HEK293 (cell line): ENCODE data around the gene RSL24D1.

Experiments used
- CTCF ChIA-PET: fragments of 350-600 bp; formaldehyde crosslinking; extraction: SDS; loops from one replicate; lab custom pipeline; 2021; ENCODE audit warnings: antibody characterized with exemption; lab: Yijun Ruan, JAX
- POLR2A ChIA-PET: fragments of 300-600 bp; formaldehyde crosslinking; extraction: SDS; loops from one replicate; lab custom pipeline; 2020; ENCODE audit warnings: antibody characterized with exemption, inconsistent platforms; lab: Yijun Ruan, JAX
- H3K27ac ChIP-seq: fragments of 200-500 bp; sonication (Bioruptor generic); 2 replicates; pipeline ENCODE4 v1.5.1; 2014; ENCODE audit warnings: low read depth, low read length, control low read depth, inconsistent platforms; ENCODE audit errors: extremely low read depth
- H3K36me3 ChIP-seq, 2 experiments: fragments of 200-500 bp in 1 of 2; sonication (Bioruptor generic) in 1 of 2; 1 replicate in 1 of 2; 2 replicates in 1 of 2; pipeline ENCODE4 v1.5.1; 2014 to 2017; ENCODE audit warnings: inconsistent platforms in 2 of 2, low read length in 2 of 2; ENCODE audit not compliant: control insufficient read depth in 2 of 2, insufficient read depth in 1 of 2
- H3K4me1 ChIP-seq: fragments of 200-500 bp; sonication (Bioruptor generic); 2 replicates; pipeline ENCODE4 v1.5.1; 2014; ENCODE audit warnings: mild to moderate bottlenecking, low read length, inconsistent platforms; ENCODE audit not compliant: control insufficient read depth, insufficient read depth
- H3K4me3 ChIP-seq: 2 replicates; pipeline ENCODE4 v1.5.1; 2011; ENCODE audit warnings: low read depth, mild to moderate bottlenecking, control low read depth, low read length, moderate library complexity
- H3K9me3 ChIP-seq: fragments of 200-500 bp; sonication (Bioruptor generic); 2 replicates; pipeline ENCODE4 v1.5.1; 2014; ENCODE audit warnings: low read depth, low read length, inconsistent platforms; ENCODE audit not compliant: control insufficient read depth, insufficient read depth
- CTCF ChIP-seq: fragments of 450-650 bp; formaldehyde crosslinking; IDR thresholded peaks from 2 replicates; pipeline ENCODE4 v1.5.1; 2016; ENCODE audit warnings: missing biosample characterization, missing genetic modification characterization
- FEZF1 ChIP-seq: fragments of 450-650 bp; formaldehyde crosslinking; IDR thresholded peaks from 2 replicates; pipeline ENCODE4 v1.5.1; 2016; ENCODE audit warnings: missing biosample characterization, missing genetic modification characterization
- HOXA7 ChIP-seq: sonication (generic); formaldehyde crosslinking; IDR thresholded peaks from 2 replicates; pipeline ENCODE4 v1.8.1; 2022; ENCODE audit warnings: missing genetic modification reagents, borderline replicate concordance
- OVOL3 ChIP-seq: fragments of 450-650 bp; formaldehyde crosslinking; IDR thresholded peaks from 2 replicates; pipeline ENCODE4 v1.5.1; 2016; ENCODE audit warnings: missing biosample characterization, missing genetic modification characterization
- SP3 ChIP-seq: fragments of 450-650 bp; formaldehyde crosslinking; IDR thresholded peaks from 2 replicates; pipeline ENCODE4 v1.5.1; 2016; ENCODE audit warnings: missing biosample characterization, missing genetic modification characterization
- TRIM28 ChIP-seq: IDR thresholded peaks from 2 replicates; pipeline ENCODE4 v1.6.1; 2011; ENCODE audit warnings: low read length, control low read depth, borderline replicate concordance
- WT1 ChIP-seq: fragments of 450-650 bp; formaldehyde crosslinking; IDR thresholded peaks from 2 replicates; pipeline ENCODE4 v1.5.1; 2016; ENCODE audit warnings: missing biosample characterization, missing genetic modification characterization
- ZBTB20 ChIP-seq: fragments of 450-650 bp; formaldehyde crosslinking; IDR thresholded peaks from 2 replicates; pipeline ENCODE4 v1.5.1; 2016; ENCODE audit warnings: missing biosample characterization, missing genetic modification characterization
- ZNF121 ChIP-seq: fragments of 450-650 bp; formaldehyde crosslinking; IDR thresholded peaks from 2 replicates; pipeline ENCODE4 v1.5.1; 2016; ENCODE audit warnings: missing biosample characterization, missing genetic modification characterization
- ZNF174 ChIP-seq: fragments of 450-650 bp; formaldehyde crosslinking; IDR thresholded peaks from 2 replicates; pipeline ENCODE4 v1.5.0; 2017; ENCODE audit warnings: missing biosample characterization, mild to moderate bottlenecking, missing genetic modification characterization
- ZNF366 ChIP-seq: fragments of 450-650 bp; formaldehyde crosslinking; conservative IDR thresholded peaks from 2 replicates; pipeline ENCODE4 v1.5.1; 2016; ENCODE audit warnings: missing biosample characterization, missing genetic modification characterization
- ZNF423 ChIP-seq: fragments of 450-650 bp; formaldehyde crosslinking; IDR thresholded peaks from 2 replicates; pipeline ENCODE4 v1.5.1; 2016; ENCODE audit warnings: missing biosample characterization, missing genetic modification characterization
- ZNF514 ChIP-seq: fragments of 450-650 bp; formaldehyde crosslinking; IDR thresholded peaks from 2 replicates; pipeline ENCODE4 v1.5.1; 2016; ENCODE audit warnings: missing biosample characterization, missing genetic modification characterization
- ZNF544 ChIP-seq: fragments of 450-650 bp; formaldehyde crosslinking; IDR thresholded peaks from 2 replicates; pipeline ENCODE4 v1.5.0; 2017; ENCODE audit warnings: missing biosample characterization, missing genetic modification characterization
- ZNF600 ChIP-seq: fragments of 450-650 bp; formaldehyde crosslinking; IDR thresholded peaks from 2 replicates; pipeline ENCODE4 v1.5.1; 2016; ENCODE audit warnings: missing biosample characterization, missing genetic modification characterization
- ZNF830 ChIP-seq: fragments of 450-650 bp; IDR thresholded peaks from 2 replicates; pipeline ENCODE4 v1.5.0; 2018; ENCODE audit warnings: missing biosample characterization, missing genetic modification characterization, low read depth, mild to moderate bottlenecking, moderate library complexity
- TF ChIP-seq, protein P1 (sequence below): fragments of 450-650 bp; formaldehyde crosslinking; IDR thresholded peaks from 2 replicates; pipeline ENCODE4 v1.5.1; 2016; ENCODE audit warnings: missing biosample characterization, missing genetic modification characterization
- TF ChIP-seq, protein P2 (sequence below): fragments of 450-650 bp; formaldehyde crosslinking; IDR thresholded peaks from 2 replicates; pipeline ENCODE4 v1.5.1; 2016; ENCODE audit warnings: missing biosample characterization, missing genetic modification characterization, borderline replicate concordance

RSL24D1 gene

GRCh38 chr15:55196458-55197361, at the start of gene RSL24D1 (continued):
- peak; percentile 95 for TF ChIP-seq FEZF1 (tag by site-specific recombination)
- peak; percentile 52 for TF ChIP-seq ZNF366 (tag by site-specific recombination)
- no peak for TF ChIP-seq ZNF121
- TF ChIP-seq ZBTB20 (tag by site-specific recombination): peak; percentile 39; the same call in 1 of the 2 replicates

GRCh38 chr15:55245059-55245458, 48.3 kb upstream of the RSL24D1 start:
- CTCF ChIA-PET: no interaction called here
- Histone ChIP-seq H3K4me1 (no peaks in the 10 kb centered on the region), H3K9me3 (no peaks in the 10 kb centered on the region)
- TF ChIP-seq WT1: no peak
- TF ChIP-seq, protein P1, sequence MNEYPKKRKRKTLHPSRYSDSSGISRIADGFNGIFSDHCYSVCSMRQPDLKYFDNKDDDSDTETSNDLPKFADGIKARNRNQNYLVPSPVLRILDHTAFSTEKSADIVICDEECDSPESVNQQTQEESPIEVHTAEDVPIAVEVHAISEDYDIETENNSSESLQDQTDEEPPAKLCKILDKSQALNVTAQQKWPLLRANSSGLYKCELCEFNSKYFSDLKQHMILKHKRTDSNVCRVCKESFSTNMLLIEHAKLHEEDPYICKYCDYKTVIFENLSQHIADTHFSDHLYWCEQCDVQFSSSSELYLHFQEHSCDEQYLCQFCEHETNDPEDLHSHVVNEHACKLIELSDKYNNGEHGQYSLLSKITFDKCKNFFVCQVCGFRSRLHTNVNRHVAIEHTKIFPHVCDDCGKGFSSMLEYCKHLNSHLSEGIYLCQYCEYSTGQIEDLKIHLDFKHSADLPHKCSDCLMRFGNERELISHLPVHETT (tag by site-specific recombination): no peak
- no peak for TF ChIP-seq ZNF121
- TF ChIP-seq HOXA7 (CRISPR knock-in tag): no peak
- no peak for TF ChIP-seq ZNF174
- TF ChIP-seq ZNF600: no peak
- TF ChIP-seq OVOL3: no peak
- TF ChIP-seq SP3 (tag by site-specific recombination): no peak
- TF ChIP-seq ZNF514 (tag by site-specific recombination): no peak
- TF ChIP-seq, protein P2, sequence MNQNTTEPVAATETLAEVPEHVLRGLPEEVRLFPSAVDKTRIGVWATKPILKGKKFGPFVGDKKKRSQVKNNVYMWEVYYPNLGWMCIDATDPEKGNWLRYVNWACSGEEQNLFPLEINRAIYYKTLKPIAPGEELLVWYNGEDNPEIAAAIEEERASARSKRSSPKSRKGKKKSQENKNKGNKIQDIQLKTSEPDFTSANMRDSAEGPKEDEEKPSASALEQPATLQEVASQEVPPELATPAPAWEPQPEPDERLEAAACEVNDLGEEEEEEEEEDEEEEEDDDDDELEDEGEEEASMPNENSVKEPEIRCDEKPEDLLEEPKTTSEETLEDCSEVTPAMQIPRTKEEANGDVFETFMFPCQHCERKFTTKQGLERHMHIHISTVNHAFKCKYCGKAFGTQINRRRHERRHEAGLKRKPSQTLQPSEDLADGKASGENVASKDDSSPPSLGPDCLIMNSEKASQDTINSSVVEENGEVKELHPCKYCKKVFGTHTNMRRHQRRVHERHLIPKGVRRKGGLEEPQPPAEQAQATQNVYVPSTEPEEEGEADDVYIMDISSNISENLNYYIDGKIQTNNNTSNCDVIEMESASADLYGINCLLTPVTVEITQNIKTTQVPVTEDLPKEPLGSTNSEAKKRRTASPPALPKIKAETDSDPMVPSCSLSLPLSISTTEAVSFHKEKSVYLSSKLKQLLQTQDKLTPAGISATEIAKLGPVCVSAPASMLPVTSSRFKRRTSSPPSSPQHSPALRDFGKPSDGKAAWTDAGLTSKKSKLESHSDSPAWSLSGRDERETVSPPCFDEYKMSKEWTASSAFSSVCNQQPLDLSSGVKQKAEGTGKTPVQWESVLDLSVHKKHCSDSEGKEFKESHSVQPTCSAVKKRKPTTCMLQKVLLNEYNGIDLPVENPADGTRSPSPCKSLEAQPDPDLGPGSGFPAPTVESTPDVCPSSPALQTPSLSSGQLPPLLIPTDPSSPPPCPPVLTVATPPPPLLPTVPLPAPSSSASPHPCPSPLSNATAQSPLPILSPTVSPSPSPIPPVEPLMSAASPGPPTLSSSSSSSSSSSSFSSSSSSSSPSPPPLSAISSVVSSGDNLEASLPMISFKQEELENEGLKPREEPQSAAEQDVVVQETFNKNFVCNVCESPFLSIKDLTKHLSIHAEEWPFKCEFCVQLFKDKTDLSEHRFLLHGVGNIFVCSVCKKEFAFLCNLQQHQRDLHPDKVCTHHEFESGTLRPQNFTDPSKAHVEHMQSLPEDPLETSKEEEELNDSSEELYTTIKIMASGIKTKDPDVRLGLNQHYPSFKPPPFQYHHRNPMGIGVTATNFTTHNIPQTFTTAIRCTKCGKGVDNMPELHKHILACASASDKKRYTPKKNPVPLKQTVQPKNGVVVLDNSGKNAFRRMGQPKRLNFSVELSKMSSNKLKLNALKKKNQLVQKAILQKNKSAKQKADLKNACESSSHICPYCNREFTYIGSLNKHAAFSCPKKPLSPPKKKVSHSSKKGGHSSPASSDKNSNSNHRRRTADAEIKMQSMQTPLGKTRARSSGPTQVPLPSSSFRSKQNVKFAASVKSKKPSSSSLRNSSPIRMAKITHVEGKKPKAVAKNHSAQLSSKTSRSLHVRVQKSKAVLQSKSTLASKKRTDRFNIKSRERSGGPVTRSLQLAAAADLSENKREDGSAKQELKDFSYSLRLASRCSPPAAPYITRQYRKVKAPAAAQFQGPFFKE (tag by site-specific recombination): no peak
- no peak for TF ChIP-seq ZNF423 (tag by site-specific recombination)
- TF ChIP-seq TRIM28: no peak
- TF ChIP-seq ZNF830 (tag by site-specific recombination): no peak
- TF ChIP-seq ZNF544 (tag by site-specific recombination): no peak
- no peak for TF ChIP-seq CTCF
- TF ChIP-seq, all 188 proteins: peak for 0
- Histone ChIP-seq H3K4me3 (no peak overlapping the region), H3K27ac (no peak overlapping the region), H3K36me3 (no peaks in the 10 kb centered on the region)
- POLR2A ChIA-PET: interaction anchor here (0.6 kb wide), 1 partner anchor 87 kb away, joined by 3 read pairs; no protein-coding TSS in a partner anchor
